Measurements from ENCODE around the gene GFRA1.
A peak's percentile ranks its signal among the peaks of the same experiment; 100 is the strongest.

The GFRA1 gene

GRCh38 chr10:116272440-116273283 lies at the start of gene GFRA1:
Gene GFRA1 (minus strand): TSS chr10:116273206. CDS start chr10:116272029, 1,177 bp downstream.
- no peak for DNase-seq (ENCODE audit: low spot score)

GRCh38 chr10:116316503-116316902 lies 43.5 kb upstream of the GFRA1 start:
- DNase-seq (ENCODE audit: low spot score) = no peak

- no peak for DNase-seq (ENCODE audit: low spot score)
Observed at GRCh38 chr10:116312548-116312947, 39.5 kb upstream of the GFRA1 start.

GRCh38 chr10:116311706-116312490 lies 38.9 kb upstream of the GFRA1 start:
- no peak for DNase-seq (ENCODE audit: low spot score)

- DNase-seq (ENCODE audit: low spot score) = no peak
Observed at GRCh38 chr10:116311016-116311415, 38.0 kb upstream of the GFRA1 start.

GRCh38 chr10:116307455-116307854 lies 34.4 kb upstream of the GFRA1 start:
- no peak for DNase-seq (ENCODE audit: low spot score)

- no peak for DNase-seq (ENCODE audit: low spot score)
Observed at GRCh38 chr10:116306847-116307246, 33.8 kb upstream of the GFRA1 start.

- no peak for DNase-seq (ENCODE audit: low spot score)
Observed at GRCh38 chr10:116304923-116305322, 31.9 kb upstream of the GFRA1 start.

GRCh38 chr10:116300542-116300941 lies 27.5 kb upstream of the GFRA1 start:
- no peak for DNase-seq (ENCODE audit: low spot score)

GRCh38 chr10:116298586-116298985 lies 25.6 kb upstream of the GFRA1 start:
- DNase-seq (ENCODE audit: low spot score) = no peak

- DNase-seq (ENCODE audit: low spot score) = no peak
Observed at GRCh38 chr10:116296291-116296721, 23.3 kb upstream of the GFRA1 start.

- DNase-seq (ENCODE audit: low spot score) = no peak
Observed at GRCh38 chr10:116292493-116292892, 19.5 kb upstream of the GFRA1 start.

- no peak for DNase-seq (ENCODE audit: low spot score)
Observed at GRCh38 chr10:116289652-116290051, 16.6 kb upstream of the GFRA1 start.

- peak; percentile 62 for DNase-seq (ENCODE audit: low spot score)
Observed at GRCh38 chr10:116287906-116288501, 15.0 kb upstream of the GFRA1 start.

GRCh38 chr10:116286626-116287200 lies 13.7 kb upstream of the GFRA1 start:
- DNase-seq (ENCODE audit: low spot score) = no peak

- DNase-seq (ENCODE audit: low spot score) = no peak
Observed at GRCh38 chr10:116281775-116282174, 8.8 kb upstream of the GFRA1 start.

GRCh38 chr10:116278846-116279245 lies 5.8 kb upstream of the GFRA1 start:
- no peak for DNase-seq (ENCODE audit: low spot score)

- no peak for DNase-seq (ENCODE audit: low spot score)
Observed at GRCh38 chr10:116276981-116277380, 4.0 kb upstream of the GFRA1 start.

- DNase-seq (ENCODE audit: low spot score) = no peak
Observed at GRCh38 chr10:116274064-116274904, 1.3 kb upstream of the GFRA1 start.

GRCh38 chr10:116271593-116272439 lies 1.2 kb downstream of the GFRA1 start:
- DNase-seq (ENCODE audit: low spot score) = peak; percentile 4
